Activated CD4-positive, alpha-beta T cell treated with anti-CD3 and anti-CD28 coated beads, Interleukin-10, Interleukin-2, amounts not matched to agents 100 ng/mL and 50 ng/mL, durations not matched to agents 16 hours and 8 hours (primary cell): ENCODE data around the gene LY6G5C.

ENCODE experiments used
- DNase-seq: peaks from one replicate; pipeline ENCODE4 v3.0.0-alpha.2; 2020

LY6G5C gene

GRCh38 chr6:31680226-31681134 is at the start of gene LY6G5C:
TSS of gene LY6G5C (minus strand) at chr6:31681067. CDS start at chr6:31680373, 694 bp downstream.
- peak; percentile 79 for DNase-seq

- DNase-seq = peak; percentile 73
These were observed 49.2 kb upstream of the LY6G5C start for GRCh38 chr6:31729979-31730630.

GRCh38 chr6:31729515-31729978 is 48.7 kb upstream of the LY6G5C start:
- DNase-seq = peak; percentile 77

GRCh38 chr6:31728767-31729514 is 48.1 kb upstream of the LY6G5C start, which contains the start of gene DDAH2:
TSS of gene DDAH2 (minus strand) at chr6:31729299. CDS start at chr6:31729161, 138 bp downstream.
- DNase-seq = peak; percentile 82

GRCh38 chr6:31727717-31728671 is 47.1 kb upstream of the LY6G5C start:
- DNase-seq = no peak

- peak; percentile 43 for DNase-seq
These were observed 46.3 kb upstream of the LY6G5C start for GRCh38 chr6:31727034-31727716.

- peak; percentile 27 for DNase-seq
These were observed 44.9 kb upstream of the LY6G5C start for GRCh38 chr6:31725502-31726350.

- no peak for DNase-seq
These were observed 43.3 kb upstream of the LY6G5C start for GRCh38 chr6:31723980-31724691.

- DNase-seq = no peak
These were observed 42.5 kb upstream of the LY6G5C start, which contains the start of gene MPIG6B for GRCh38 chr6:31723245-31723979. TSS of gene MPIG6B (plus strand) at chr6:31723373. CDS start at chr6:31723384, 11 bp downstream.

- no peak for DNase-seq
These were observed 41.3 kb upstream of the LY6G5C start for GRCh38 chr6:31722173-31722572.

- DNase-seq = no peak
These were observed 40.6 kb upstream of the LY6G5C start, which contains the start of gene LY6G6C for GRCh38 chr6:31721351-31722020. TSS of gene LY6G6C (minus strand) at chr6:31721746. CDS start at chr6:31721679, 67 bp downstream.

GRCh38 chr6:31720196-31720770 is 39.4 kb upstream of the LY6G5C start:
- no peak for DNase-seq

GRCh38 chr6:31719001-31719400 is 38.1 kb upstream of the LY6G5C start:
- DNase-seq = no peak

- DNase-seq = no peak
These were observed 37.4 kb upstream of the LY6G5C start for GRCh38 chr6:31718265-31718664.

GRCh38 chr6:31717499-31718222 is 36.8 kb upstream of the LY6G5C start:
- no peak for DNase-seq

- DNase-seq = no peak
These were observed 34.4 kb upstream of the LY6G5C start, which contains the start of gene LY6G6D for GRCh38 chr6:31715022-31715958. TSS of gene LY6G6D (plus strand) at chr6:31715348. CDS start at chr6:31715356, 8 bp downstream.
